K562 (cell line): ENCODE results near the gene SORCS2. TPM values are rescaled to one million over a fixed set of nuclear protein-coding genes. Genes with fewer than 3 reads are reported as not detected.

ENCODE experiments used
- ATAC-seq: fragments of 200-7000 bp; cut with Tn5 transposase; 3 replicates; pipeline ENCODE4 v1.9.1; 2020; ENCODE audit warnings: moderate library complexity
- BruUV-seq: library from RNA; stranded (reverse); fragments of 400-500 nt; replicated peaks from 2 replicates; lab custom pipeline; 2021; lab: Mats Ljungman, UMichigan
- CTCF ChIA-PET: fragments of 300-600 bp; formaldehyde crosslinking; extraction: SDS; loops from one replicate; lab custom pipeline; 2021; ENCODE audit warnings: low intra/inter-chr PET ratio; lab: Yijun Ruan, JAX
- POLR2A ChIA-PET: fragments of 300-600, 350-650 bp; sonication (Branson Sonifier 250); formaldehyde crosslinking; extraction: SDS; loops from one replicate; lab custom pipeline; 2021; ENCODE audit warnings: antibody characterized with exemption, inconsistent platforms; lab: Yijun Ruan, JAX
- DNase-seq, 4 experiments: peaks; one replicate each; pipeline versions ENCODE4 v3.0.0 to v3.0.0-alpha.2; 2011 to 2018; ENCODE audit warnings: low spot score in 3 of 4, mixed read lengths in 3 of 4; ENCODE audit errors: extremely low read depth in 1 of 4
- FAIRE-seq: peaks from 2 replicates; lab custom pipeline; 2011; peaks lifted over from hg19 to GRCh38; lab: Jason Lieb, UNC
- H2AFZ ChIP-seq: 2 replicates; pipeline ENCODE4 v1.6.0; 2011; ENCODE audit warnings: low read depth, low read length, control low read depth, inconsistent platforms
- H3K27ac ChIP-seq: fragments of 200-600 bp; 3 replicates; pipeline ENCODE4 v1.8.0; 2011; ENCODE audit warnings: low read depth, mild to moderate bottlenecking, control low read depth, inconsistent platforms, low read length, moderate library complexity, mixed read lengths; ENCODE audit errors: extremely low read depth
- H3K27me3 ChIP-seq, 2 experiments: fragments of 300-600 bp in 1 of 2; 2 replicates in 1 of 2; 3 replicates in 1 of 2; pipeline versions ENCODE4 v1.6.0 to v1.8.0; 2011; ENCODE audit warnings: inconsistent platforms in 2 of 2, low read length in 2 of 2, mild to moderate bottlenecking in 1 of 2, mixed read lengths in 1 of 2, moderate library complexity in 1 of 2; ENCODE audit not compliant: control insufficient read depth in 2 of 2, insufficient read depth in 2 of 2
- H3K36me3 ChIP-seq: fragments of 300-600 bp; 3 replicates; pipeline ENCODE4 v1.8.0; 2011; ENCODE audit warnings: mild to moderate bottlenecking, low read length, inconsistent platforms; ENCODE audit not compliant: control insufficient read depth, insufficient read depth
- H3K4me1 ChIP-seq, 2 experiments: fragments of 200-600 bp in 1 of 2; replicated peaks in 1 of 2; 2 replicates in 1 of 2; 3 replicates in 1 of 2; pipeline versions ENCODE4 v1.5.1 to v1.8.0; 2011; ENCODE audit warnings: inconsistent platforms in 2 of 2, low read length in 2 of 2, mild to moderate bottlenecking in 1 of 2, mixed read lengths in 1 of 2, moderate library complexity in 1 of 2; ENCODE audit not compliant: control insufficient read depth in 2 of 2, insufficient read depth in 2 of 2
- H3K4me2 ChIP-seq: 2 replicates; pipeline ENCODE4 v1.6.1; 2011; ENCODE audit warnings: low read length, control low read depth, inconsistent platforms, mixed read lengths; ENCODE audit not compliant: insufficient read depth
- H3K4me3 ChIP-seq: fragments of 200-600 bp; sonication (generic), shearing (Covaris generic); 2 replicates; pipeline ENCODE4 v1.5.1; 2016; ENCODE audit warnings: control low read depth, inconsistent platforms
- H3K79me2 ChIP-seq: fragments of 200-600 bp; 3 replicates; pipeline ENCODE4 v1.8.0; 2011; ENCODE audit warnings: low read length, inconsistent platforms; ENCODE audit not compliant: control insufficient read depth, insufficient read depth
- H3K9ac ChIP-seq, 2 experiments: 2 replicates each; pipeline versions ENCODE4 v1.6.0 to v1.6.1; 2011; ENCODE audit warnings: low read depth in 2 of 2, low read length in 2 of 2, control low read depth in 1 of 2, inconsistent platforms in 1 of 2, mild to moderate bottlenecking in 1 of 2, mixed read lengths in 1 of 2; ENCODE audit not compliant: insufficient read depth in 1 of 2
- H3K9me1 ChIP-seq: one replicate; pipeline ENCODE4 v1.6.0; 2011; ENCODE audit warnings: inconsistent platforms, mild to moderate bottlenecking, low read length, moderate library complexity; ENCODE audit not compliant: control insufficient read depth, insufficient read depth
- H3K9me3 ChIP-seq: replicated peaks from 2 replicates; pipeline ENCODE4 v1.5.1; 2011; ENCODE audit warnings: low read depth, low read length, inconsistent platforms; ENCODE audit not compliant: control insufficient read depth, insufficient read depth
- H4K20me1 ChIP-seq: replicated peaks from 2 replicates; pipeline ENCODE4 v1.6.1; 2011; ENCODE audit warnings: low read length, inconsistent platforms, mixed read lengths; ENCODE audit not compliant: control insufficient read depth, insufficient read depth
- ARHGAP35 ChIP-seq: fragments of 450-650 bp; IDR thresholded peaks from 2 replicates; pipeline ENCODE4 v1.6.1; 2018; ENCODE audit not compliant: partially characterized antibody
- CBX3 ChIP-seq, 2 experiments: IDR thresholded peaks; 1 replicate in 1 of 2; 2 replicates in 1 of 2; pipeline ENCODE4 v1.6.1; 2012; ENCODE audit warnings: inconsistent platforms in 2 of 2, low read length in 2 of 2, borderline replicate concordance in 1 of 2, control low read depth in 1 of 2
- DPF2 ChIP-seq: fragments of 450-650 bp; IDR thresholded peaks from 2 replicates; pipeline ENCODE4 v1.6.1; 2016
- FOSL1 ChIP-seq: fragments of 200-800 bp; sonication (Bioruptor generic); conservative IDR thresholded peaks from 2 replicates; pipeline ENCODE4 v1.6.1; 2016; ENCODE audit warnings: missing genetic modification characterization, missing compliant biosample characterization
- HMG20A ChIP-seq: fragments of 450-650 bp; formaldehyde crosslinking; conservative IDR thresholded peaks from 2 replicates; pipeline ENCODE4 v1.4.0; 2020; ENCODE audit warnings: mild to moderate bottlenecking, mixed read lengths
- L3MBTL2 ChIP-seq: fragments of 450-650 bp; IDR thresholded peaks from 2 replicates; pipeline ENCODE4 v1.6.1; 2016; ENCODE audit warnings: mild to moderate bottlenecking, moderate library complexity
- NR2F6 ChIP-seq: fragments of 450-650 bp; formaldehyde crosslinking; IDR thresholded peaks from 2 replicates; pipeline ENCODE4 v1.4.0; 2020; ENCODE audit warnings: mild to moderate bottlenecking
- POU5F1 ChIP-seq: fragments of 150-350 bp; IDR thresholded peaks from 2 replicates; pipeline ENCODE4 v1.6.1; 2014; ENCODE audit warnings: borderline replicate concordance, low read length, low read depth, mild to moderate bottlenecking; ENCODE audit not compliant: partially characterized antibody
- RHOXF2B ChIP-seq: fragments of 250-450 bp; sonication (Bioruptor Pico); conservative IDR thresholded peaks from 2 replicates; pipeline ENCODE4 v1.5.1; 2021
- SAFB2 ChIP-seq: fragments of 200-400 bp; formaldehyde crosslinking; IDR thresholded peaks from 2 replicates; pipeline ENCODE4 v1.6.1; 2018; ENCODE audit warnings: borderline replicate concordance, low read length, low read depth, moderate library complexity; ENCODE audit not compliant: severe bottlenecking
- SMARCA4 ChIP-seq: fragments of 450-650 bp; IDR thresholded peaks from 2 replicates; pipeline ENCODE4 v1.6.1; 2016
- ZBTB33 ChIP-seq: sonication (generic); formaldehyde crosslinking; IDR thresholded peaks from 2 replicates; pipeline ENCODE4 v1.8.1; 2023; ENCODE audit warnings: mild to moderate bottlenecking, missing genetic modification reagents
- ZNF239 ChIP-seq: fragments of 250-450 bp; sonication (Bioruptor Pico); IDR thresholded peaks from 2 replicates; pipeline ENCODE4 v1.4.0; 2020; ENCODE audit warnings: mild to moderate bottlenecking
- ZNF785 ChIP-seq: fragments of 250-450 bp; sonication (Bioruptor Pico); IDR thresholded peaks from 2 replicates; pipeline ENCODE4 v1.4.0; 2020; ENCODE audit warnings: mild to moderate bottlenecking
- ZNF79 ChIP-seq: fragments of 250-450 bp; sonication (Bioruptor Pico); IDR thresholded peaks from 2 replicates; pipeline ENCODE4 v1.4.0; 2020; ENCODE audit warnings: low read depth, mild to moderate bottlenecking, moderate library complexity
- WGBS: fragments of 100-300 bp; shearing (Covaris generic); methylation state at CpG from one replicate; pipeline ENCODE4 v1.1.6; 2016; ENCODE audit warnings: low coverage, mixed read lengths; ENCODE audit not compliant: insufficient coverage; ENCODE audit errors: missing lambda C conversion rate; 5-methylcytosine and 5-hydroxymethylcytosine counted together
- in situ Hi-C: fragments of 300-500 bp; cut with MboI; formaldehyde crosslinking; loops from 4 replicates; pipeline ENCODE4 v1.15.0; 2018; ENCODE audit warnings: inconsistent platforms, mixed read lengths
- intact Hi-C: fragments of 100-400 bp; cut with micrococcal nuclease; formaldehyde crosslinking; loops from 2 replicates; pipeline ENCODE4 v1.14.2; 2022
- polyA plus RNA-seq, 8 experiments: library from polyadenylated mRNA; depleted of rRNA in 4 of 8; stranded (reverse) in 5 of 8; unstranded in 3 of 8; fragments of >200 nt; fragmentation: Nextera tagmentation in 2 of 8; fragmentation: Illumina TruSeq in 1 of 8; extraction: Ambion mirVana in 2 of 8; extraction: Trizol in 1 of 8; gene quantifications; 2 replicates each; pipeline versions ENCODE4 v1.2.1 to v1.2.3, GENCODE V29; 2011 to 2014; ENCODE audit warnings: inconsistent platforms in 1 of 8, missing spikeins in 1 of 8
- total RNA-seq, 7 experiments: library from RNA; depleted of rRNA in 6 of 7; stranded (reverse); fragments of >200 nt in 6 of 7; fragmentation: Illumina TruSeq in 2 of 7; extraction: Trizol in 2 of 7; gene quantifications; 2 replicates each; pipeline versions ENCODE4 v1.2.1 to v1.2.3, GENCODE V29; 2011 to 2021; ENCODE audit warnings: low replicate concordance in 1 of 7
- TF ChIP-seq, protein P1 (sequence below): fragments of 150-350 bp; conservative IDR thresholded peaks from 2 replicates; pipeline ENCODE4 v1.6.1; 2014; ENCODE audit warnings: low read length

SORCS2 gene
- total and polyA plus RNA-seq, 9 of the 15 experiments (the other 6 are each of a cell fraction or from before 2014, with no cell fraction given): not detected

GRCh38 chr4:7451434-7451789 is 259.1 kb downstream of the SORCS2 start (continued):
- TF ChIP-seq ARHGAP35: no peak
- no peak for TF ChIP-seq CBX3 (IDR thresholded peaks at IDR 0.05; ENCODE audit: borderline replicate concordance in 1 of 2, low read length in 2 of 2)
- TF ChIP-seq SAFB2: no peak

GRCh38 chr4:7451800-7452199 is 259.5 kb downstream of the SORCS2 start:
- ChIA-PET CTCF (no interaction called here), POLR2A (no interaction called here)
- no peaks in the 10 kb centered on the region for H3K79me2 ChIP-seq
- H3K4me1 ChIP-seq: no peaks in the 10 kb centered on the region
- DNase-seq (no peak), ATAC-seq (no peak), FAIRE-seq (no peak)
- H3K9me1 ChIP-seq: no peaks in the 10 kb centered on the region
- in situ Hi-C loops (no loop called here), intact Hi-C loops (no loop called here)
- H3K9me3 ChIP-seq: no peaks in the 10 kb centered on the region
- no peak for TF ChIP-seq L3MBTL2
- no peak for TF ChIP-seq ZNF79 (CRISPR knock-in tag)
- TF ChIP-seq, protein P1, sequence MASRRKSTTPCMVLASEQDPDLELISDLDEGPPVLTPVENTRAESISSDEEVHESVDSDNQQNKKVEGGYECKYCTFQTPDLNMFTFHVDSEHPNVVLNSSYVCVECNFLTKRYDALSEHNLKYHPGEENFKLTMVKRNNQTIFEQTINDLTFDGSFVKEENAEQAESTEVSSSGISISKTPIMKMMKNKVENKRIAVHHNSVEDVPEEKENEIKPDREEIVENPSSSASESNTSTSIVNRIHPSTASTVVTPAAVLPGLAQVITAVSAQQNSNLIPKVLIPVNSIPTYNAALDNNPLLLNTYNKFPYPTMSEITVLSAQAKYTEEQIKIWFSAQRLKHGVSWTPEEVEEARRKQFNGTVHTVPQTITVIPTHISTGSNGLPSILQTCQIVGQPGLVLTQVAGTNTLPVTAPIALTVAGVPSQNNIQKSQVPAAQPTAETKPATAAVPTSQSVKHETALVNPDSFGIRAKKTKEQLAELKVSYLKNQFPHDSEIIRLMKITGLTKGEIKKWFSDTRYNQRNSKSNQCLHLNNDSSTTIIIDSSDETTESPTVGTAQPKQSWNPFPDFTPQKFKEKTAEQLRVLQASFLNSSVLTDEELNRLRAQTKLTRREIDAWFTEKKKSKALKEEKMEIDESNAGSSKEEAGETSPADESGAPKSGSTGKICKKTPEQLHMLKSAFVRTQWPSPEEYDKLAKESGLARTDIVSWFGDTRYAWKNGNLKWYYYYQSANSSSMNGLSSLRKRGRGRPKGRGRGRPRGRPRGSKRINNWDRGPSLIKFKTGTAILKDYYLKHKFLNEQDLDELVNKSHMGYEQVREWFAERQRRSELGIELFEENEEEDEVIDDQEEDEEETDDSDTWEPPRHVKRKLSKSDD: no peak
- no peak for TF ChIP-seq ZNF785 (CRISPR knock-in tag)
- TF ChIP-seq SMARCA4: no peak
- no peak for TF ChIP-seq POU5F1
- no peak for TF ChIP-seq DPF2
- no peak for TF ChIP-seq ZNF239 (CRISPR knock-in tag)
- TF ChIP-seq NR2F6 (CRISPR knock-in tag): no peak
- no peak for TF ChIP-seq RHOXF2B (CRISPR knock-in tag)
- TF ChIP-seq FOSL1: no peak
- no peak for TF ChIP-seq ZBTB33 (CRISPR knock-in tag)
- no peak for TF ChIP-seq HMG20A (CRISPR knock-in tag)
- H3K4me3 ChIP-seq: no peak overlapping the region
- H3K27ac ChIP-seq: no peak overlapping the region
- WGBS: 4% methylated on average over 6 of the region's 6 CpGs
- H3K4me2 ChIP-seq: no peak overlapping the region
- H2AFZ ChIP-seq: no peak overlapping the region
- no peak overlapping the region for H3K9ac ChIP-seq
- H4K20me1 ChIP-seq: no peaks in the 10 kb centered on the region
- H3K36me3 ChIP-seq: no peaks in the 10 kb centered on the region
- BruUV-seq: no TSS peak
- no peaks in the 10 kb centered on the region; a peak in 1 of 5 replicates for H3K27me3 ChIP-seq
